K562 (cell line): ENCODE results near the gene EDEM1. TPM values are rescaled to one million over a fixed set of nuclear protein-coding genes. Genes with fewer than 3 reads are reported as not detected.

Source experiments
- ATF7 ChIP-seq: fragments of 450-650 bp; IDR thresholded peaks from 2 replicates; pipeline ENCODE4 v1.7.1; 2014; ENCODE audit warnings: mild to moderate bottlenecking, moderate library complexity
- CBX5 ChIP-seq: IDR thresholded peaks from 2 replicates; pipeline ENCODE4 v1.6.1; 2014; ENCODE audit warnings: low read depth, borderline replicate concordance
- ETV1 ChIP-seq: fragments of 450-650 bp; conservative IDR thresholded peaks from 2 replicates; pipeline ENCODE4 v1.6.1; 2016; ENCODE audit warnings: missing genetic modification characterization, control low read depth, low read depth, missing compliant biosample characterization
- HDAC3 ChIP-seq: fragments of 450-650 bp; IDR thresholded peaks from 2 replicates; pipeline ENCODE4 v1.6.1; 2018; ENCODE audit warnings: borderline replicate concordance, mild to moderate bottlenecking, moderate library complexity; ENCODE audit not compliant: partially characterized antibody
- L3MBTL2 ChIP-seq: fragments of 450-650 bp; IDR thresholded peaks from 2 replicates; pipeline ENCODE4 v1.6.1; 2016; ENCODE audit warnings: mild to moderate bottlenecking, moderate library complexity
- MCM7 ChIP-seq, 2 experiments: fragments of 450-650 bp; IDR thresholded peaks; 2 replicates each; pipeline ENCODE4 v1.6.1; 2016 to 2018
- PTBP1 ChIP-seq: fragments of 200-400 bp; formaldehyde crosslinking; IDR thresholded peaks from 2 replicates; pipeline ENCODE4 v1.6.1; 2017; ENCODE audit warnings: low read depth, low read length
- PURB ChIP-seq: sonication (generic); formaldehyde crosslinking; IDR thresholded peaks from 2 replicates; pipeline ENCODE4 v1.9.0; 2021; ENCODE audit warnings: low read depth, mild to moderate bottlenecking, missing genetic modification reagents
- RBM14 ChIP-seq: fragments of 200-400 bp; formaldehyde crosslinking; IDR thresholded peaks from 2 replicates; pipeline ENCODE4 v1.6.1; 2018; ENCODE audit warnings: low read depth, mild to moderate bottlenecking, low read length, moderate library complexity, borderline replicate concordance; ENCODE audit not compliant: insufficient read depth
- RBM17 ChIP-seq: fragments of 200-400 bp; formaldehyde crosslinking; IDR thresholded peaks from 2 replicates; pipeline ENCODE4 v1.6.1; 2017; ENCODE audit warnings: low read depth, mild to moderate bottlenecking, low read length, borderline replicate concordance
- SIN3A ChIP-seq, 2 experiments: fragments of 150-350 bp in 1 of 2; IDR thresholded peaks; 2 replicates each; pipeline ENCODE4 v1.6.1; 2011 to 2016; ENCODE audit warnings: borderline replicate concordance in 2 of 2, low read depth in 2 of 2, low read length in 2 of 2, mild to moderate bottlenecking in 2 of 2, moderate library complexity in 2 of 2; ENCODE audit not compliant: control insufficient read depth in 1 of 2
- STAG1 ChIP-seq: sonication (generic); formaldehyde crosslinking; IDR thresholded peaks from 2 replicates; pipeline ENCODE4 v1.5.0; 2020; ENCODE audit warnings: missing genetic modification reagents, borderline replicate concordance
- ZNF507 ChIP-seq: conservative IDR thresholded peaks from 2 replicates; pipeline ENCODE4 v1.6.1; 2017; ENCODE audit warnings: missing genetic modification characterization, missing compliant biosample characterization
- polyA plus RNA-seq, 8 experiments: library from polyadenylated mRNA; depleted of rRNA in 4 of 8; stranded (reverse) in 5 of 8; unstranded in 3 of 8; fragments of >200 nt; fragmentation: Nextera tagmentation in 2 of 8; fragmentation: Illumina TruSeq in 1 of 8; extraction: Ambion mirVana in 2 of 8; extraction: Trizol in 1 of 8; gene quantifications; 2 replicates each; pipeline versions ENCODE4 v1.2.1 to v1.2.3, GENCODE V29; 2011 to 2014; ENCODE audit warnings: inconsistent platforms in 1 of 8, missing spikeins in 1 of 8
- total RNA-seq, 7 experiments: library from RNA; depleted of rRNA in 6 of 7; stranded (reverse); fragments of >200 nt in 6 of 7; fragmentation: Illumina TruSeq in 2 of 7; extraction: Trizol in 2 of 7; gene quantifications; 2 replicates each; pipeline versions ENCODE4 v1.2.1 to v1.2.3, GENCODE V29; 2011 to 2021; ENCODE audit warnings: low replicate concordance in 1 of 7
- TF ChIP-seq, protein P1 (sequence below): sonication (generic); formaldehyde crosslinking; IDR thresholded peaks from 2 replicates; pipeline ENCODE4 v1.4.0; 2020; ENCODE audit warnings: mild to moderate bottlenecking, missing genetic modification reagents
- TF ChIP-seq, protein P2 (sequence below): fragments of 250-450 bp; sonication (Bioruptor Pico); IDR thresholded peaks from 2 replicates; pipeline ENCODE4 v1.9.0; 2021; ENCODE audit warnings: mild to moderate bottlenecking, inconsistent platforms
- TF ChIP-seq, protein P3 (sequence below), 2 experiments: fragments of 450-650 bp in 1 of 2; sonication (generic) in 1 of 2; formaldehyde crosslinking in 1 of 2; IDR thresholded peaks in 1 of 2; conservative IDR thresholded peaks in 1 of 2; 2 replicates each; pipeline versions ENCODE4 v1.6.1 to v1.8.1; 2016 to 2023; ENCODE audit warnings: mild to moderate bottlenecking in 2 of 2, moderate library complexity in 2 of 2, inconsistent platforms in 1 of 2, missing genetic modification reagents in 1 of 2
- TF ChIP-seq, protein P4 (sequence below): fragments of 450-650 bp; IDR thresholded peaks from 2 replicates; pipeline ENCODE4 v1.6.1; 2016; ENCODE audit warnings: mild to moderate bottlenecking

Gene EDEM1
- total and polyA plus RNA-seq, 9 of the 15 experiments (the other 6 are each of a cell fraction or from before 2014, with no cell fraction given): 6.2 to 36.7 (median 14.3) TPM

DNA sequence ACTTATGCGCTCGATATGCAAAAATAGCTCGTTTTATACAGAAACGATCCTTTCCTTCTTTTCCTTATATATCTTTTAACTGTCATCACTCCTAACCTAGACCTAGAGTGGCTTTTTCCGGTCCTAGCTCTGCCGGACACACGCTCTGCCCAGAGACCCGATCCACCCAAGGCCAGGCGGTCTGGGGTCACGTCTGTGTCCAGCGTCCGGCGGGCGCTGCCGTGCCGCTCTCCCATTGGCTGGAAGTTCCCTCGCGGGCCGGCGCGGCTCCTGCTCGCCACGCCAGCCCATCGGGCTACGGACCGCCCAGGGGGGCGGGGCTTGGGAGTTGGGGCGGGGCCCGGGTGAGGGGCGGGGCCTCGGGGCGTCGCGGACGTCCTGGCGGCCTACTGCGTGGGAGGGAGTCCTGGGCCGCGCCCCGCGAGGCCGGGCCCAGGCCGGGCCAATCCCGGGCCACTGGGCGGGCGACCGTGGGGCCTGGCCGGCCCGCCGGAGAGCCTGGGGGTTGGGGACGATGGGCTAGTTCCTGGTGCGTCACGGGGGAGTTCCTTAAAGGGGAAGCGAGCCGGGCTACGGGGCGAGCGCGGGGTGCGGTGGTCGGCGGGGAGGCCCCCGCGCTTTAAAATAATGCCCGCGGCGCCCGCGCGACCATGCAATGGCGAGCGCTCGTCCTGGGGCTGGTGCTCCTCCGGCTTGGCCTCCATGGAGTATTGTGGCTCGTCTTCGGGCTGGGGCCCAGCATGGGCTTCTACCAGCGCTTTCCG lies at the start of gene EDEM1 (continued):
- TF ChIP-seq MCM7 (IDR thresholded peaks at IDR 0.05) (no peak), SIN3A (IDR thresholded peaks at IDR 0.05; ENCODE audit: borderline replicate concordance in 2 of 2, control insufficient read depth in 1 of 2, low read depth in 2 of 2, low read length in 2 of 2) (peak; percentile 58 to 61; a peak in 1 of 4 replicates), CBX5 (0 out of 2 replicates have a peak, but pooled peaks have one; percentile 16), ZNF507 (no peak), PTBP1 (no peak), HDAC3 (no peak), PURB (CRISPR knock-in tag) (no peak), L3MBTL2 (peak; percentile 78), ATF7 (no peak; the same call in 1 of the 2 replicates), RBM14 (no peak), STAG1 (CRISPR knock-in tag) (no peak), ETV1 (peak; percentile 59; the same call in 1 of the 2 replicates), RBM17 (no peak)
- TF ChIP-seq, protein P1, sequence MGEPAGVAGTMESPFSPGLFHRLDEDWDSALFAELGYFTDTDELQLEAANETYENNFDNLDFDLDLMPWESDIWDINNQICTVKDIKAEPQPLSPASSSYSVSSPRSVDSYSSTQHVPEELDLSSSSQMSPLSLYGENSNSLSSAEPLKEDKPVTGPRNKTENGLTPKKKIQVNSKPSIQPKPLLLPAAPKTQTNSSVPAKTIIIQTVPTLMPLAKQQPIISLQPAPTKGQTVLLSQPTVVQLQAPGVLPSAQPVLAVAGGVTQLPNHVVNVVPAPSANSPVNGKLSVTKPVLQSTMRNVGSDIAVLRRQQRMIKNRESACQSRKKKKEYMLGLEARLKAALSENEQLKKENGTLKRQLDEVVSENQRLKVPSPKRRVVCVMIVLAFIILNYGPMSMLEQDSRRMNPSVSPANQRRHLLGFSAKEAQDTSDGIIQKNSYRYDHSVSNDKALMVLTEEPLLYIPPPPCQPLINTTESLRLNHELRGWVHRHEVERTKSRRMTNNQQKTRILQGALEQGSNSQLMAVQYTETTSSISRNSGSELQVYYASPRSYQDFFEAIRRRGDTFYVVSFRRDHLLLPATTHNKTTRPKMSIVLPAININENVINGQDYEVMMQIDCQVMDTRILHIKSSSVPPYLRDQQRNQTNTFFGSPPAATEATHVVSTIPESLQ (CRISPR knock-in tag): peak; percentile 34; the same call in 1 of the 2 replicates
- TF ChIP-seq, protein P2, sequence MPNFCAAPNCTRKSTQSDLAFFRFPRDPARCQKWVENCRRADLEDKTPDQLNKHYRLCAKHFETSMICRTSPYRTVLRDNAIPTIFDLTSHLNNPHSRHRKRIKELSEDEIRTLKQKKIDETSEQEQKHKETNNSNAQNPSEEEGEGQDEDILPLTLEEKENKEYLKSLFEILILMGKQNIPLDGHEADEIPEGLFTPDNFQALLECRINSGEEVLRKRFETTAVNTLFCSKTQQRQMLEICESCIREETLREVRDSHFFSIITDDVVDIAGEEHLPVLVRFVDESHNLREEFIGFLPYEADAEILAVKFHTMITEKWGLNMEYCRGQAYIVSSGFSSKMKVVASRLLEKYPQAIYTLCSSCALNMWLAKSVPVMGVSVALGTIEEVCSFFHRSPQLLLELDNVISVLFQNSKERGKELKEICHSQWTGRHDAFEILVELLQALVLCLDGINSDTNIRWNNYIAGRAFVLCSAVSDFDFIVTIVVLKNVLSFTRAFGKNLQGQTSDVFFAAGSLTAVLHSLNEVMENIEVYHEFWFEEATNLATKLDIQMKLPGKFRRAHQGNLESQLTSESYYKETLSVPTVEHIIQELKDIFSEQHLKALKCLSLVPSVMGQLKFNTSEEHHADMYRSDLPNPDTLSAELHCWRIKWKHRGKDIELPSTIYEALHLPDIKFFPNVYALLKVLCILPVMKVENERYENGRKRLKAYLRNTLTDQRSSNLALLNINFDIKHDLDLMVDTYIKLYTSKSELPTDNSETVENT (CRISPR knock-in tag): peak; percentile 47; the same call in 1 of the 2 replicates
- TF ChIP-seq, protein P3, sequence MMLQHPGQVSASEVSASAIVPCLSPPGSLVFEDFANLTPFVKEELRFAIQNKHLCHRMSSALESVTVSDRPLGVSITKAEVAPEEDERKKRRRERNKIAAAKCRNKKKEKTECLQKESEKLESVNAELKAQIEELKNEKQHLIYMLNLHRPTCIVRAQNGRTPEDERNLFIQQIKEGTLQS (IDR thresholded peaks at IDR 0.05): no peak
- TF ChIP-seq, protein P3 (CRISPR knock-in tag; conservative IDR thresholded peaks at IDR 0.05): peak; percentile 42; the same call in 1 of the 2 replicates
- TF ChIP-seq, protein P4, sequence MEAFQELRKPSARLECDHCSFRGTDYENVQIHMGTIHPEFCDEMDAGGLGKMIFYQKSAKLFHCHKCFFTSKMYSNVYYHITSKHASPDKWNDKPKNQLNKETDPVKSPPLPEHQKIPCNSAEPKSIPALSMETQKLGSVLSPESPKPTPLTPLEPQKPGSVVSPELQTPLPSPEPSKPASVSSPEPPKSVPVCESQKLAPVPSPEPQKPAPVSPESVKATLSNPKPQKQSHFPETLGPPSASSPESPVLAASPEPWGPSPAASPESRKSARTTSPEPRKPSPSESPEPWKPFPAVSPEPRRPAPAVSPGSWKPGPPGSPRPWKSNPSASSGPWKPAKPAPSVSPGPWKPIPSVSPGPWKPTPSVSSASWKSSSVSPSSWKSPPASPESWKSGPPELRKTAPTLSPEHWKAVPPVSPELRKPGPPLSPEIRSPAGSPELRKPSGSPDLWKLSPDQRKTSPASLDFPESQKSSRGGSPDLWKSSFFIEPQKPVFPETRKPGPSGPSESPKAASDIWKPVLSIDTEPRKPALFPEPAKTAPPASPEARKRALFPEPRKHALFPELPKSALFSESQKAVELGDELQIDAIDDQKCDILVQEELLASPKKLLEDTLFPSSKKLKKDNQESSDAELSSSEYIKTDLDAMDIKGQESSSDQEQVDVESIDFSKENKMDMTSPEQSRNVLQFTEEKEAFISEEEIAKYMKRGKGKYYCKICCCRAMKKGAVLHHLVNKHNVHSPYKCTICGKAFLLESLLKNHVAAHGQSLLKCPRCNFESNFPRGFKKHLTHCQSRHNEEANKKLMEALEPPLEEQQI: no peak
